ENCODE measurements around the gene HLF. TPM values are rescaled to one million over a fixed set of nuclear protein-coding genes. Genes with fewer than 3 reads are reported as not detected.
"Not testable (repeated sequence)": the region's sequence is repeated elsewhere in the genome, so short reads cannot be mapped to it uniquely, and the experiment has no call there.

Gene HLF
- total RNA-seq, 1 donor from 2014 or later = 15.1 TPM

GRCh38 chr17:55312852-55313251 is 48.1 kb downstream of the HLF start:
- DNase-seq = no peak

DNA sequence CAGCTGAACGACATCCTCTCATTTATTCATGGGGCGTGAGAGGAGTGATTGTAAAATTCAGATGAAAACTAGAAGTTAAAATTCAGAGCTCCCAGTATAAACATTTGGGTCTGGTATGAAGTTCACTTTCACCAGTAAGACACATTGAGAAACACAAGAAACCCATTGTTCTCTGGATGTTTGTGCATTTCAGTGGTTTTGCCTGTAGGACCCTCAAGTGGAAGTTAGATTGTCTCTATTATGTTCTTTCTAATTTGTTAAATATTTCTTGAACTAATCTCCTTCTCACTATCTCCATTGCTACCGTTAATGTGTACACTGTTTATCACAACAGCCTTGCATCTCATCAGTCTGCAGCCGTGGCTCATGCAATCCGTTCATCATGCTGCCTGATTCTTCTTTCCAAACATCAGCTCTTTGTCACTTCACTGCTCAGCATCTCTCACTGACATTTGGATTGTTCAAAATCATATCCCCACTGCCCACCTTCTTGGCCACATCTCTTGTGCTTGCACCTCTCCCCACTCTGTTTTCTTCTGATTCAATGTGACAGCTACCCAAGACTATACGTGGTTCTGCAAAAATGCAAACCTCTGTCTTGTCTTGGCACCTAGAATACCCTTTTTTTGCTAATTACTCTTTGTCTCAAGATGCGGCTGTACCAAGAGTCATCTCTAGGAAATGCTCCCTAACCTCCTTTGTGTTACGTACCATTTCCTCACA is 49.5 kb downstream of the HLF start:
- DNase-seq = no peak

GRCh38 chr17:55314784-55315491 is 50.2 kb downstream of the HLF start:
- DNase-seq = no peak

DNA sequence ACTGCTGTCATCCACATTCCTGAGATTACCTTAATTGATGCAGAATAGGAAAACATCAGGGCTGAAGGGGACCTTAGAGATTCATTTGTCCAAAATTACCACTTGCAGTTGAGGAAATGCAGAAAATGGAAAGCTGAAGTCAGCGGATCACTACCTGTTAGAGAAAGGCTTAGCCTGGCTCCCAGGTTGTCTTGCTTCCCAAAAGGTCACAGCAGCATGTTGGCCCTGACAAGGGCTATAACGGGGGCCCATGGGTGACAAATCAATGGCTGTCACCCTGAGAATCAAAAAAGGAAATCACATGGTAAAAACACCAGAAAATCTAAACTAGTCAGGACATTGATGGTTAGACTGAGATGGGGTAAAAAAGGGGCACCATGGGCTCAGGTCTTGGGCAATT is 51.7 kb downstream of the HLF start:
- no peak for DNase-seq

GRCh38 chr17:55317284-55317683 is 52.5 kb downstream of the HLF start:
- no peak for DNase-seq

DNA sequence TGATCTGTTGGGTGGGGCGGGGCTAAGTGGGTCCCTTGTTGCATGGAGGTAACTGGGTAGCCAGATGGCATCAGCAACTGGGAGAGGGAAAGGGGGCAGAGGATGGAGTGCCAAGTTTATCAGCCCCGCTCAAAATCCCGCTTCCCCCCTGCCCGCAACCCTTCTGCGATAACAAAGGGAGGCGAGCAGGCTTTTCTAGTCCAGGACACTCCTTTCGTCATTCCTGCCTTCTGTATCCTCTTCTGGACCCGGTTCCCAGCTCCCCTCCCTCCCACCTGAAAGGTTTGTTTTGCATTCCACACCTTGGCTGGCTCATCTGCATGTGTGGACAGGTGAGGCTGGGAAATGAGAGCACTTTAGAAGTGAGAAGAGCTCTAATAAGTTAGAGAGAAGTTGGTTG is 53.3 kb downstream of the HLF start:
- DNase-seq = no peak

- no peak for DNase-seq
These were observed 54.1 kb downstream of the HLF start for GRCh38 chr17:55318715-55319487.

GRCh38 chr17:55319933-55320593 is 55.3 kb downstream of the HLF start:
- no peak for DNase-seq

- DNase-seq = no peak
These were observed 56.0 kb downstream of the HLF start for GRCh38 chr17:55320594-55321426.

DNA sequence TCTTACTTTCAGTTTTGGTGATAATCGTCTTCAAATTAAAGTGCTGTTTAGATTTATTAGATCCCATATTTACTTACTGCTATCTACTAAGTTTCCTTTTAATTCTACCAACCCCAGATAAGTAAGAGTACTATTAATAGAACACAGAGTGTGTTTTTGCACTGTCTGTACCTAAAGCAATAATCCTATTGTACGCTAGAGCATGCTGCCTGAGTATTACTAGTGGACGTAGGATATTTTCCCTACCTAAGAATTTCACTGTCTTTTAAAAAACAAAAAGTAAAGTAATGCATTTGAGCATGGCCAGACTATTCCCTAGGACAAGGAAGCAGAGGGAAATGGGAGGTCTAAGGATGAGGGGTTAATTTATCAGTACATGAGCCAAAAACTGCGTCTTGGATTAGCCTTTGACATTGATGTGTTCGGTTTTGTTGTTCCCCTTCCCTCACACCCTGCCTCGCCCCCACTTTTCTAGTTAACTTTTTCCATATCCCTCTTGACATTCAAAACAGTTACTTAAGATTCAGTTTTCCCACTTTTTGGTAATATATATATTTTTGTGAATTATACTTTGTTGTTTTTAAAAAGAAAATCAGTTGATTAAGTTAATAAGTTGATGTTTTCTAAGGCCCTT is 56.8 kb downstream of the HLF start:
- no peak for DNase-seq

- no peak for DNase-seq
These were observed 57.8 kb downstream of the HLF start for GRCh38 chr17:55322453-55322985.

GRCh38 chr17:55323518-55324295 is 58.9 kb downstream of the HLF start:
- no peak for DNase-seq

- DNase-seq = no peak
These were observed 59.7 kb downstream of the HLF start for GRCh38 chr17:55324296-55324978.

DNA sequence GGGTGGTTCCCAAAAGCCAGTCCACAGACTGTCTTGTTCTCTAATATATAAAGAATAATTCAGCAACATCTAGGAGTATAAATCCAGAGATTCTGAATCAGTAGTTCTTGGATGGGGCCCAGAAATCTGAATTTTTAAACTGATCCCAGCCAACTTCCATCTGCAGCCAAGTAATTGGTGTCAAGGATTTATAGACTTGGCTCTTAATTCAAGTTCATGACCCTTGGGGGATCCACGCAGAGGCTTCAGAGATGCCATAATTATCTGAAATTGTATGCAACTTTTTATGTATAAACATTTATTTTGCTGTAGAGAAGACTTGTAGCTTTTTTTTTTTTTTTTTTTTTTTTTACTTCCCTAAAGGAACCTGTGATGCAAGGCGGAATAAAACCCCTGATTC is 60.6 kb downstream of the HLF start:
- no peak for DNase-seq

GRCh38 chr17:55326030-55326429 is 61.3 kb downstream of the HLF start:
- DNase-seq = no peak

DNA sequence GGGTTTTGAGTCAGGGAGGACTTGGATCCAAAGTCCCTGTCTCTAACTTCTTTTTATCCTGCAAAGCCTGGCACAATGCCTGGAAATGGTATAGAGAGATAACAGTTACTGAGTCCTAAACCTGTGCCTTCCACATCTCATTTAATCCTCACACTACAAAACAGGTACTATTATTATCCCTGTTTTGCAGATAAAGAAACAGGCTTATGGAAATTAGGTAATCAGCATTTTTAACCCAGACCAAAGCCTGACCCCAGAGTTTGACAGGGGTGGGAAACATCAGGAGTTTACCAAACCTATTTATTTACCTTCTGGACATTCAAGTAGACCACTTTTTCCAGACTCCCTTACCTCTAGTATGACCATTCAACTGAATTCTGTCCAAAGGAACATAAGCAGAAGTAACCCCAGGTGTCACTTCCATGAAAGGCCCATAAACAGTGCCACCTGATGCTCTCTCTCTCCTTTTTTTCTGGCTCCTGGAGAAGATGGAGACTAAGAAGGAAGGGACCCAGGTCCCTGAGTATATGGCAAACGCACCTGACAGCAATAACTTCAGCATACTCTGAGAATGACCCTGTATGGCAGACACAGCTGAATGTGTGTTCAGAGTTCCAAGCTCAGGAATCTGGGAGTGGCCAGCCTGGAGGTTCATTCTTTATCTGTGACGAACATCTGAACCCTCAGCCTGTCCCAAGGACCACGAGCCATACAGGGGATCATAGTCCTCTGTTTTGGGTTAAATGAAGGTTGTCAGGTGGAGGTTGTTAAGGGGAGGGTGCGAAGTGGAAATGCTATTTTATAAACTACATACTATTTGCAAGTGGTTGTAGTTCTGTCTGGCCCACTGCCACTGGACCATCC is 62.7 kb downstream of the HLF start:
- DNase-seq = no peak

DNA sequence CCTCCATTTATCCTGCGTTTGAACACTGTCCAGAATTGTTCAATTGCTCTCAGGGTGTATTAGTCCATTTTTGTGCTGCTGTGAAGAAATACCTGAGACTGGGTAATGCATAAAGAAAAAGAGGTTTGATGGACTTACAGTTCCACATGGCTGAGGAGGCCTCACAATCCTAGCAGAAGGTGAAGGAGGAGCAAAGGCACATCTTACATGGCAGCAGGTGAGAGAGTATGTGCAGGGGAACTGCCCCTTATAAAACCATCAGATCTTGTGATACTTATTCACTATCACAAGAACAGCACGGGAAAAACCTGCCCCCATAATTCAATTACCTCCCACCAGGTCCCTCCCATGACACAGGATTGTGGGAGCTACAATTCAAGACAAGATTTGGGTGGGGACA is 63.8 kb downstream of the HLF start:
- not testable (repeated sequence) for DNase-seq

- DNase-seq = no peak
These were observed 65.7 kb downstream of the HLF start for GRCh38 chr17:55330344-55330933.
